ENCODE data around the gene ATOH8.

DNA sequence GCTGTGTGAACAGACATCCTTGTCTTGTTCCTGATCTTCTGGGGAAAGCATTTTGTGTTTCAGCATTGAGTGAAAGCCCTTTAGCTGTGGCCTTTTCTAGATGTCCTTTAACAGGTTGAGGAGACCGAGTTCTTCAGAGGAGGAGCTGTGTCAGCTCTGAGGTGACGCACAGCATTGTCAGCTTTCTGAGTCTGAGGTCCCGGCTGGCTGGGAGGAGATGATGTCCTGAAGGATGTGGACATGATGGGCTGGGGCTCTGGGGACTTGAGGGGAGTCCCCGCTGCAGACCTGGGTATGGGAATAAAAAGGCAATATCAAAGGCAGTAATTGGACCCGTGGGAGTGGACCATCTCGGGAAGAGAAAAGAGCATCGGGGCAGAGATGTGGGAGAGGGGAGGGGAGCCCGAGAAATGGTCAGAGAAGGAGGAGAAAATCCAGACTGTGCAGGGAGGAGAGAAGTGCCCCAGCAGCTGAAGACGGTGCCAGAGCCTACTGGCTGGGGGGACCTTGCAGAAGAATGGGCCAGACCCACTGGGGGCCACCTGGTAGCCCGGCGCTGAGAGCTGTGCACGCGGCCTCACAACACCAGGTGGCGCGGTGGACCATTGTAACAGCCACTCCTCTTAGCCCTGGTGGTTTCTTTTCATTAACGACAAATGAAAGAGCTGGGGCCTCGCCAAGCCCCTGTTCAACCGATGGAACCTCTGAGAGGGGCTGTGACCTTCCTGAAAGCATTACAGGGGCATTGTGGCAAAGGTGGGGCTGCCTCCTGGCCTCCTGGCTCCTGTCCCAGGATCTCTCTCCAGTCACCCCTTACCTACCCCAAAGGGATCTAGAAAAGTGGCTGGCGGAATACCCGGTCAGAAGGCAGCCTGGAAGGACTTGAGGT, 73.4 kb downstream of the ATOH8 start:
- TF ChIP-seq MEF2A (IDR thresholded peaks at IDR 0.05; ENCODE audit: borderline replicate concordance, low read depth) (no peak), GATA2 (CRISPR knock-in tag; IDR thresholded peaks at IDR 0.05) (no peak)

Data from SK-N-SH (cell line).